Measurements from ENCODE around the gene MTCH2.
A peak's percentile ranks its signal among the peaks of the same experiment; 100 is the strongest.

Gene MTCH2

DNA sequence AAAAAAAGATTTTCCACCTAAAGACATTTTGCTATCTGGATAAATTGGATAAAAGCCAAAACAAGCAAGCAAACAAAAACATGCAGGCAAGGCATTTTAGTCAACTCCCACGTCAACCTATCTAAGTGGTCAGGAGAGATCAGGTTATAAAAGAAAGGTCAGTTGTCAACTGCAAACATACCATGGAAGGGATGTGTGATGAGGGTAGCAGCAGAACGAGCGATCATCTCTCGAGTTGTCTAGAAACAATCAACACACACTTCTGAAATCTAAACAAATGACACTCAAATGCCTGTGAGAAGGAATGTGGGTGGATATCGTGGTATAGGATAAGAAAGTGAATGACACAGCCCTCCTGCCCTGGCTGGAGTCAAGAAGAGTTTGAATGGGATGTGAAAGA, 10.9 kb downstream of the MTCH2 start:
- no peak for DNase-seq

DNA sequence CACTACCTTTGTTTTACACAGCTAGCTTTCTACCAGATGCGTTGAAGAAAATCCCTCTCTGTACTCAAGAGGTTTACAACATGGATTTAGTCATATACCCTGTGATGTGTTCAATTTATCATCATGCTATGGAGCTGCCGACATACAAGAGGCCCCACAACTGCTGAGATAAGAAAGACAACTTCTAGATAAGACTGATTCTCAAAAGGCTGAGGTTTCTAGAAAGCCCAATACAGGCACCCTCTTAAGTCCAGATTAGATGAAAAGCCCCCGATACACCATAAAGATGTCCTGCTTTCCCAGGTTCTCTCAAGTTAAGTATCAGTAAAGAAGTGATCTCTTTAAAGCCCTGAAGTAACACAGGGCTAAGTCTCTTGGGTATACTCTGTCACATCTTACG, 14.3 kb downstream of the MTCH2 start:
- no peak for DNase-seq

DNA sequence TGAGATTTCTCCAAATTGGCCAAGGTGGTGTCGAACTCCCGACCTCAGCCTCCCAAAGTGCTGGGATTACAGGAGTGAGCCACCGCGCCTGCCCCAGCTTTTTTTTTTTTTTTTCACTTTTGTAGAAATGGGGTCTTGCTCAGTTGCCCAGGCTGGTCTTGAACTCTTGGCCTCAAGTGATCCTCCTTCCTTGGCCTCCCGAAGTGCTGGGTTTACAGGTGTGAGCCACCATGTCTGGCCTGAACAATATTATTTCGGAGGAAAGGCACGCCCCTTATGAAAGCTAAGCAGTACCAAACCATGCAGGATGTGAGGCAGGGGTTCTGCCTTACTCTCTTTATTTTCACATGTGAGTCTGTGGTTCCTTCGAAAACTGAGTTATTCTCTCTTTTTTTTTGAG, 16.1 kb downstream of the MTCH2 start:
- DNase-seq = no peak

DNA sequence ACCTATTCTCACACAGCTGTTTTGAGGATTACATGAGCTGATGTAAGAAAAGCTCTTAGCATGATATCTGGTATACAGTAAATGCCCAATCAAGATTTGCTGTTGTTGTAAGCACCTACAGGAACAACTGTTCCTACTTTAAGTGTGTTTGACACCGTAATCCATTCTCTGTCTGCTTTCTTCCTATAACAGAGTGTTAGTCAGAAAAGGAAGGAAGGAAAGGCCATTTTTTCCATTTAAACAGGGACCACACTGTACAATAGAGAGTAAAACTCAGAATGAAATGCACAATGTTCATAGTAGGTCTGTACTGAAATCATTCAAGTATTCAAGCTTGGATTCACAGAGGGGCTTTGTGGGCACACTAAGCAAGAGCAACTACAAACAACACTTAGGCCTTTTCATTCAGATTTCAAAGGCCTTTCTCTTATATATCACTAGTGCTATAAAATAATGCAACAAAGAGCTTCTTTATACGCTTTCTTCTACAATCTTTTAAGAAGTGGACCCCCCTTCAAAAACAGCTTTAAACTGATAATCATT, 21.5 kb downstream of the MTCH2 start:
- no peak for DNase-seq

DNA sequence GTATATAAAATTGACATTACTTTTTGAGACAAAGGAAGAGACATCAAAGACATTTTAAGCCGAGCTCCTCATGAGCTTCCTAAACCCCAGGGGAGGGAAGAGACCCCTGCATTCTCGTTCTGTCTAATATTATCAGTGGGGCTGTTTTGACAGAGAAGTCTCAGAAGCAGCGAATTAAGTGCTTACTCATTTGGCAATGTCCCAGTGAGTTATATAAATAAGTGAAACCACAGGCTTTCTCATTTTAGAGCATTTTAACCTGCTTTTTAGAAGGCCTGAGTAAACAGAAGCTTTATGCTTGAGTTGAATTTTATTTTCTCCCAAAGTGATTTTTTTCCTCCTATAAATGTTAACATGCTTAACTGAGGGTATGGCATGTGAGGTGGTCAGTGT, 24.9 kb downstream of the MTCH2 start:
- DNase-seq = no peak

DNA sequence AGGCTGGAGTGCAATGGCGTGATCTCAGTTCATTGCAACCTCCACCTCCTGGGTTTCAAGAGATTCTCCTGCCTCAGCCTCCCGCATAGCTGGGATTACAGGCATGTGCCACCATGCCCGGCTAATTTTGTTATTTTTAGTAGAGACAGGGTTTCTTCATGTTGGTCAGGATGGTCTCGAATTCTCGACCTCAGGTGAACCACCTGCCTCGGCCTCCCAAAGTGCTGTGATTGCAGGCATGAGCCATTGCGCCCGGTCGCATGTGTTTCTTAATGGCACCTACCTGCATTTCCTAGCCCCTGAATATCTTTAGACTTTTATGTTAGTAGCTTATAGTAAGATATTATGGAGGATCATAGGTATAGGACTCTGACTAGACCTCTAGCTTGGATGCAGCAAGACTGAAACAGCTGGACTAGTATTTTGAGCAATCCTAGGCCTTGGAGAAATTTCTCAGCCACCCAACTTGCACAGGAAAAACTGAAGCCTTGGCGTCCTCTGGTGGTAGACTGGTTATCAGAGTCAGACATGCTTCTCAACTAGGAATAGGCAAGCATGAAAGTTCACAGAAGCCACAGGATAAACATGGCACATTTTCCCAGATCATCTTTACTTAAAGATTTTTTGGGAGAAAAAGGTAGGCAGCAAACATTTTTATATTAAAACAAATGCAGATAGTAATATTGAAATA, 25.5 kb downstream of the MTCH2 start:
- peak; percentile 56 for DNase-seq

DNA sequence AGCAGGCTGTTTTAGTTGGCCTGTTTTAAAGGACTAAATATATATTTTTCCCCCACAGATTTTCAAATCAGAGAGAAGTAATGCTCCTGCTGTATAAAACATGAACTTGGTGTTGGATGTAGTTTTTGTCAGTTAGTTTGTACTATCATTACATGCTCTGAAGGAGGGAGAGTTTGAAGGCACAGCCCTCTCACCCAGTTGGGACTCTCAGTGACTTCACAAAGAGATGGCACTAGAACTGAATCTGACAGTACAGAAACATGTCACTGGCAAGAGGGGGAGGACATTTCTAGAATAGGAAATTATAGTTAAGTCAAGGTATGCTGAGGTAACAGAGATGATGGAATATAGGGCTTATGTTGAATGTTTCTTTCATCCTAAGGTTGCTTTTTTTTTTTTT, 27.1 kb downstream of the MTCH2 start:
- no peak for DNase-seq

DNA sequence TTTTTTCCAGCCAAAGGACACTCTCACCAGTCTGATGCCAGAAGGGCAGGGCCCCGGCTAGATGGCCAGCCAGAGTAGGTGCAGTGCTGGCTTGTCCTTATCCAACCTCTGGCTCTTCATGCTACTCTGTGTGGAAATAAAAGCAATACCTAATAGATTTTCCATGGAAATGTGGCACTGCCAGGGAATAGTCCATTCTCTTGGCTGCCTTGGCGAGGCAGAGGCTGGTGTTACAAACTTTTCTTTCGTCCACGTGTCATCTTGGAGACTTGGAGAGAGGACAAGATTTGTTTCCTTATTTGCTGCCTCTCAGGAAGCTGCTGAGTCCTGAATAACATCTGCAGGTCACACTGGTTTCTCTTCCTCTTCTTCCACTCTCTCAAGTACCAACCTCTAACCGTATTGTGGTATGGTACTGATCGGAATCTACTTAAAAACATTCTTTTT, 31.0 kb downstream of the MTCH2 start:
- no peak for DNase-seq

DNA sequence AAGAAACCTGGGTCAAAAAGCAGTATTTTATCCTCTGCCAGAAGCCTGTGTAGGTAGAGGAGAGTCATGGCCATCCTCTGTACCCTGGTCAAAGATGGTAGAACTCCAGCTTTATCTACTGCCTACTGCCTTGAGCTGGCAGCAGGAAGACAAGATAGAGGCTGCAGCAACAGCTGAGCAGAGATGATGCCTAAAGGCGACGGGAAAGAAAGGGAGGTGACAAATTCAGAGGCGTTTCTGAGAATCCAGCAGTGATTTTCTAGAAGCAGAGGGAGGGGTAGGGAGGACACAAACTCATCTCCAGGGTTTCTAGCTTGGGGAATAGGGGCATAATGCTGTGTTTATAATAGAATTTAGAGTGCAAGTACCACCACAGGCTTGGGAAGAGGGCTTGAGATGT, 32.7 kb downstream of the MTCH2 start:
- no peak for DNase-seq

DNA sequence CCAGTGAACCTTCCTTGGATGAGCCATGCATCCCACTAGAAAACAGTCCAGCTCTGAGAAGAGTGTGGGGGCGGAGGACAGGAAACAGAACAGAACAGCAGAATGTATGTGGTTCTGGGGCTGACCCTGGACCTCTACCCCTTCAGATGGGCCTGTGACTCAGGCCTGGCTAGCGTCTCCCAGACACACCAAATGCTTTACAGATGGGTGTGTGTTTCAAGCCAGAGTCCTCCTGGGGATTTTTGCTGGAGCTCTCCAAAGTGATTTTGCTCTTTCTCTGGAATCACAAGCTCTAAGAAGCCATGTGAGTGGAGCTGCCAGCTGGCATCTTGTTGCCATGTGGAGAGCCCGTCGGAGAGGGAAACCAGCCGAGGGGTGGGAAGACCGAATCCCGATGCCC, 35.0 kb downstream of the MTCH2 start:
- DNase-seq = no peak

DNA sequence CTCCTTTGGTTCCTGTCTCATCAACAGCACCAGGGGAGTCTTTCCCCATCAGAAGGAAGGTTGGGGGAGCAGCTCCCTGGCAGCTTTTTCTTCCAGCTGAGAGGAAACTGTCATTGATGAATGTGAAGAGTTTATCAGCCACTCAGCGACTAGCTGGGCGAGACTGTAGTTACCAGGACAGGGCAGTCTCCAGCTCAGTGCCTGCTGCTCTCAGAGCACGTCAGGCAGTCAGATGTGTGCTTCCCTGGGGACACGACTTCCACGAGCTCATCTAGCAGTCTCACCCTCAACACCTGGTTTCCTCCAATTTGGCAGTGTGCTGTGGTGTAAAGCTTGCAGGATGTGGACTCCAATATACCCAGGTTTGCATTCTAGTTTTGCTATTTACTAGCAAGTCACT, 35.6 kb downstream of the MTCH2 start:
- DNase-seq = no peak

DNA sequence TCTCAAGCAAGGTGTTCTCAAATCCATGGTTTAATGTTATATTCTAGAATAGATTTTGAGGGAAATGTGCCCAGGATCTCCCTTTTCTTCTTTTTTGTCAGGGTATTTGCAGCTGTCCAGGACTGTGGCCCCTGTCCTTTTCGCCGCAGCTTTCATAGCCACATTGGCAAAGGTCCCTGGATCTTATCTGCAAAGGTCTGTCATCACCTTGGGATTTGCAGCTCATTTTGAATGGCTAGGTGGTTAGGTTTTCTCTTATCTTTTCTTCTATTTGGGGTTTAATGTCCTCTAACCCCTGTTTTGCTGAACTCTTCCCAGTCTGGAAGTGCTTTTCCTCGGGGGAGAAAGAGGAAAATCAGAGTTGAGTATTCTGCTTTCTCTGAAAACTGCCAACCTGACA, 36.4 kb downstream of the MTCH2 start:
- no peak for DNase-seq

DNA sequence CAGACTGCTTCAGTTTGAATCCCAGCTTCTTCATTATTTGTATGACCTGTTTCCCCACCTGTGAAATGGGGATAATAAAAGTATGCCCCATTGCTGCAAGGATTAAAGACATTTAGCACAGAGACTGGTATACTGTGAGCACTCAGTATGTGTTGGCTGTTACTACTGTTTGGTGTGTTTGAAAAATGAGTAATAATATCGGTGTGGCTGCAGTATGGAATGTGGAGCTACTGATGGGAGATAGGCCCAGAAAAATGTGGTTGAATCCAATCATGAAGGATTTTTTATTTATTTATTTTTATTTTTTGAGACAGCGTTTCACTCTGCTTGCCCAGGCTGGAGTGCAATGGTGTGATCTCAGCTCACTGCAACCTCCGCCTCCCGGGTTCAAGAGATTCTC, 39.1 kb downstream of the MTCH2 start:
- no peak for DNase-seq

DNA sequence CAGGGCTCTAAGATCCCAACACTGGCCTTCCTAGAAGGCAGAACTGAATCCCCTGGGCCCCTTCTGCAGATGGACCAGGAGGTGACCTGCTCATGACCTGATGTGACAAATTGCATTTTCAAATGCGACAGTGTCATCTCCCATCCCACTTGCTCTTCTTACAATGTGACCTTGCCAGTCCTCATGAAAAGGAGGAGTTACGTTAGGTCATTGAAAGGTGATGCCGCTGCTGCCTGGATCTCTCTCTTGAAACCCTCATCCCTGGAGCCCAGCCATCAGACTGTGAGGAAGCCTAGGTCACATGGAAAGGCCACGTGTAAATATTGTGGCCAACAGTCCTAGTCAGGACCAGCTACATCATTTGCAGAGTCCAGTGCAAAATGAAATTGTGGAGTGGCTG, 42.5 kb downstream of the MTCH2 start:
- no peak for DNase-seq

DNA sequence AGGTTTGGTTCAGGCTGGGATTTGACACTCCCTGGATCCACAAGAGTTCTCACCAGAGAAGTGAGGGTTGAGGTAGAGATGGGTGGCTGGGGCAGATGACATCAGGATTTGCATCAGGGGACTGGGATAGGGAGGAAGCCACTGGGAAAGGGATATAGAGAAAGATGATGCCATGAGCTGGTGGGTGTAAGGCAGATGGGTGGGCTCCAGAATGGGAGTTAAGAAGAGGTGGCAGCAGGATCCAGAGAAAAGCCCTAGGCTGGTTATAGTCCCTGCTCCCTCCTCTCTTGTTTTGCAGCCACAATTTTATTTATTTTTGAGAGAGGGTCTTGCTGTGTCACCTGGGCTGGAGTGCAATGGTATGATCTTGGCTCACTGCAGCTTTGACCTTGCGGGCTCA, 46.4 kb downstream of the MTCH2 start:
- no peak for DNase-seq

DNA sequence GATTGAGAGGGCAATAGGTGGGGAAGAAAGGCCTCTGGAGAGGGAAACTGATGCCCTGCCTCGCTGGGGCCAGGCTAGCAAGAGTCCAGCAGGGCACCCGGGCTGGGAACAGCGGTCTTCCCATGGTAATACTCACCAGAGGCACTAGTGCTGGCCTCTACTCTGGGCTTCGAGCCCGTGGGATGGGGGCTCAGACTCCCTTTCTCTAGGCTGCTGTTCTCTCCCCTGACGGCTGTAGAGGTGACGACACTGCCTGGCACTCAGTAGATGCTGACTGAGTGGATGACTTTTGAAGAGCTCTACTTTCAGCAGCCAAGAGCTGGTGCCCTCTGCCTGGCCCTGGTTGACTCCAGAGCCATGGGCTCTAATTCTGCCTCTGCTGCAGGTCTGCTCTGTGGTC, 47.3 kb downstream of the MTCH2 start:
- DNase-seq = no peak

DNA sequence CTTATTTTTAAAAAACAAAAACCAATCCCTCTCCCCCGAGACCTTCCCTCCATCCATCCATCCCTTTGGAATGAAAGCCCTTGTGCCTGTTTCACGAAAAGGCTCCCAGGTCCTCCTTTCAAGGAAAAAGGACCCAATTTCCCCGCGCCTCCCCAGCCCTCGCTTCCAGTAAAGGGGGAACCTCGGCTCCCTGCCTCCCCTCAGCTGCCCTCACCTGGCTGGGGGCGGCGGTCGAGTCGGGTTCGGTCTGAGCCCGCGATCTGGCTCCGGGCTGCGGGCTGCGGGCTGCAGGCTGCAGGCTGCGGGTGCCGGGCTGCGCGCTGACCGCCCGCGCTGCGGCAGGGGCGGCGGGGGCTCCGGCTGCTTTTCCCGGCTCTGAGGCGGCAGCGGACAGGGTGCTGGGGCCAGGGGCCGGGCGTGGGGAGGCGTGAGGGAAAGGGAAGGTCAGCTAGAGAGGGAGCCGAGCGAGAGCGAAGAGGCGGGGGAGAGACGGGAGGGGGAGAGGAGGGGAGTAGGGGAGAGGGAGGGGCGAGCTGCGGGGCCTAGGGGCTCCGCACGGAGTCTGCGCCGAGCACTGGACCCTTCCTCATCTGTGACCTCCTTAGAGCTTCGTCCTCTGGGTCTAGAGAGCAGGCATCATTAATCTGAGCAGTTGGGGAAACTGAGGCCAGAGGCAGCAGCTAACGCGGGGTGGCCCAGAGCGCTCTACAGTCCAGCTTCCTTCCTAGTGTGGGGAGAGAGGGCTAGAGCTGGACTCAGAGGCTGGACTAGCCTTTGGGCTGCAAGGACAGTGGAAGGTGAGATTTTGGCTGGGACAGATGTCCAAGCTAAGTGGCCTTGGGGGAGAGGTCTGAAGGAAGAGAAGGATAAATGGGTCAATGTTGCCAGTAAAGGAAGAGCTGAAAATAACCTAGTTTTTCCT, 48.2 kb downstream of the MTCH2 start, which contains the start of gene C1QTNF4:
C1QTNF4 (minus strand) TSS at position 478 of the 922 bp plus-strand sequence. CDS start 3,601 bp downstream, outside the sequence.
- DNase-seq = no peak

DNA sequence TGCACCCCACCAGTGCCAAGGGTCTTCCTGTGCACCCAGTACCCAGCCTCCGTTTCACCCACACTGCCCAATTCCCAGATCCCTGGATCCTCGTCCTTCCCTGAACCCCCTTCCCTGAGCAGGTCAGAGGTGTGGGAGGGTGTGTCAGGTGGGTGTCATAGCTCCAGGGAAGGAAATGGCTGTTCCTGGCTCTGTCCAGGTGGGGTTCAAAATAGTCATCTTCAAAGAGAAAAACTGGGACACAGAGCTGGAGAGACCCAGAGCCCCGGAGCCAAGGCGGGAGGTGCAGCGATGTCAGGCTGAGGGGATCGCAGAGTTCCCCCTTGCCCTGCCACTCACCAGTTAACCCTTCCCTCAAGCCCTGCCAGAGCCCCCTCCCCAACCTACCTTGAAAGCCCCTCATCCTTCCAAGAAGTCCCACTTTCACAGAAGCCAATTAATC, 48.8 kb downstream of the MTCH2 start:
- DNase-seq = no peak

DNA sequence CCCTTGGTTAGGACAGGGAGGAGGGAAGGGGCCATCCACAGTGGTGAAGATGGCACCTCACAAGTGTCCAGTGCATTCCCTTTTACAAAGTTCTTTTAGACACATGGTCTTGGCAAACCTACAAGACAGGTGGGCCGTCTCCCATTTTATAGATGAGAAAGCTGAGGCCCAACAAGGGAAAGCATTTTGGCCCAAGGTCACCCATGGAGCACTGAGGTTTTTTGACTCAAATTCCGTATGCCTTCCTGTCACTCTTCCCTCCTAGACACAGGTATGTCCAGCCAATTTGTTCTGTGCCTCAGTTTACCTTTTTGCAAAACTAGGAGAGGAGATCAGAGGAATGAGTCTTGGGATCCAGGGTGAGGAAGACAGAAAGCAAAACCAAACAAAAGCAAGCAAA, 49.4 kb downstream of the MTCH2 start:
- DNase-seq = no peak

DNA sequence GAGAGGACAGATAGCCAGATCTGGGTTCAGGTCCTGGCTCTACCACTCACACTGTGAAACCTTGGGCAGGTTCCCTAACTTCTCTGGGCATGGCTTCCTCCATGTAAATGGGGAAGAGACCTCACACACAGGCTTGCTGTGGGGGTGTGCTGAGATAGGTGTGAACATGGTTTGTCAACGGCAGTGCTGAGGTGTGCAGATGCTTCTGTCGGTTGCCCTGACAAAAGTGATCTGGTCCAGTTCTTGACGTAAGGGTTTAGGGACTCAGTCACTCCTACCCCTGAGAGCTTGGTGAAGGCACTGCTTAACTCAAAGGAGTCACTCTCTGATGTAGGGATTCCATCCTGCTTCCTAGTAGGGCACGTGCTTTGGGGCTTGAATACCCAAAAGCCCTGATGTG, 50.1 kb downstream of the MTCH2 start:
- no peak for DNase-seq

DNA sequence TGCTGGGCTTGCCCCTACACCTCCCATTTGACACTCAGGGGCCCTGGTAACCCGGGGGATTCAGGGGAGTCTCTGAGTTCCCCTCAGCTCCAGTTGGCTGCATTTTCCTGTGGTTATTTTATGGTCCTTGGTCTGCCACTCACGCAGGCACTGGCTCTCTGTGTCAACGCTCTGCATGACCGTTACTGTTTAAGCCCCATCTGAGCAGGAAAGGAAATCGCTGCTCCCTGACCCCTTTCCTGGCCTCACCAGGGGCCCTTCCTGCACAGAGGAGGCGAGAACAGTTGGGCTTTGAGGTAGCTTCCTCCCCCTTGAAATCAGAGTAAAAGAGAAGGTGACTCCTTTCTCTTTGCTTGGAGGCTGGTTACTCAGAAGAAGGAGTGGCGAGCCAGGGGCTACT, 50.6 kb downstream of the MTCH2 start:
- DNase-seq = no peak

DNA sequence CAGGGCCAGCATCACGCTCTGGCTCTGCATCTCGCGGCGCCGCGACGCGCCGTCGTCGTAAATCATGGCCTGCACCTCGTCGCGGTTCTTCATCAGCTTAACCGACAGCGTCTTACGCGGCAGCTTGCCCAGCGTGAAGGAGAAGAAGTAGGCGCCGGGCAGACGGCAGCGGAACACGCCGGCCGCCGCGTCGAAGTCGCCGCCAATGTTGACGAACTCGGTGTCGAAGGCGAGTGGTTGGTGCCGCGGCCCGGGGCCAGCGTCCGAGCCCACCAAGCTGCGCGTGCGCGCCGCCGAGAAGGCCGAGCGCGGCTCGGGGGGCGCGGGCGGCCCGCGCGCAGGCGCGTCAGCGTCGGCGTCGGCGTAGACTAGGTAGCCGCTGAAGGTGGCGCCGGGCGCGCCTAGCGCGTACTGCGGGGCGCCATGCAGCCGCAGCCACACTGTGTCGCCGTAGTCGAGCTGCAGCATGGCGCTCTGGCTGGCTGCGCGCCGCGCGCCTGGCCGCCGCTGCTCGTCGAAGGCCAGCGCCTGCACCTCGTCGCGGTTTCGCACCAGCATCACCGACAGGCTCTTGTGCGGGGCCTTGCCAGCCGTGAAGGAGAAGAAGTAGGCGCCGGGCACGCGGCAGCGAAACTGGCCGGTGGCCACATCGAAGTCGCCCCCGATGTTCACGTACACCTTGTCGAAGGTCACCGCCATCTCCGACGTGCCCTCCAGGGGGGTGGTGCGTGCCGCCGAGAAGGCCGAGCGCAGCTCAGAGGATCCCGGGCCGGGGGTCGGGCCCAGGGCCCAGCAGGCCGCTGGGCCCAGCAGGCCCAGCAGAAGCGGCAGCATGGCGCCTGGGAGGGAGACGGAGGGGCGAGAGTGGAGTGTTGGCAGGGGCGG, 52.1 kb downstream of the MTCH2 start:
- DNase-seq = no peak

DNA sequence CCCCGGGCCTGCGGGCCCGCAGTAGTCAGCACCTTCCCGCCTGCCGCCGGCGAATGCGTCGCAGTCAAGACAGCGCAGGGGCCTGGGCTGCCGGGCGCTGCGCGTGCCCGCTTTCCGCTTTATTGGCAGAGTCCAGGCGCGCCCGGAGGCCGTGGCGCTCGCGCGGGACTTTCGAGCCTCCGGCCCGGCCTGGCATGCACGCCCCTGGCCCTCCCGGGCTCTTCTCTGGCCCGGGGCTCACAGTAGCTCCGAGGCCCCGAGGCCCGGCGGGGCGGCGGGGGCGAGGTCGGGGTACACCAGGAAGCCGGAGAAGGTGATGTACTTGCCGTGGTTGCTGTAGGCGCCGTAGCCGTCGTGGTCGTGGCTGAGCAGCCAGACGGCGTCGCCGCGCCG, 52.8 kb downstream of the MTCH2 start:
- no peak for DNase-seq

Data from 8988T (cell line).